HG03108 (cell line): ENCODE results near the gene ACKR3.

Source experiments
- ATAC-seq: cut with Tn5 transposase; IDR thresholded peaks from one replicate; pipeline ENCODE4 v1.9.1; 2021; ENCODE audit warnings: moderate library complexity; ENCODE audit not compliant: unreplicated experiment

Gene ACKR3

GRCh38 chr2:236549165-236549564, 20.5 kb upstream of the ACKR3 start:
- ATAC-seq = no peak

GRCh38 chr2:236550290-236550689, 19.3 kb upstream of the ACKR3 start:
- ATAC-seq = no peak

GRCh38 chr2:236550701-236551465, 18.7 kb upstream of the ACKR3 start:
- ATAC-seq = peak; percentile 39

GRCh38 chr2:236551471-236552211, 18.0 kb upstream of the ACKR3 start:
- no peak for ATAC-seq

- ATAC-seq = no peak
Observed at GRCh38 chr2:236552212-236552542, 17.4 kb upstream of the ACKR3 start.

- ATAC-seq = no peak
Observed at GRCh38 chr2:236552581-236553363, 16.9 kb upstream of the ACKR3 start.

- ATAC-seq = no peak
Observed at GRCh38 chr2:236553522-236553921, 16.1 kb upstream of the ACKR3 start.

GRCh38 chr2:236554629-236555282, 14.9 kb upstream of the ACKR3 start:
- ATAC-seq = no peak

GRCh38 chr2:236555481-236555880, 14.1 kb upstream of the ACKR3 start:
- ATAC-seq = no peak

GRCh38 chr2:236557306-236558030, 12.2 kb upstream of the ACKR3 start:
- no peak for ATAC-seq

GRCh38 chr2:236558036-236558435, 11.6 kb upstream of the ACKR3 start:
- ATAC-seq = no peak

GRCh38 chr2:236558993-236559978, 10.3 kb upstream of the ACKR3 start:
- ATAC-seq = peak; percentile 45

- ATAC-seq = no peak
Observed at GRCh38 chr2:236561874-236562273, 7.8 kb upstream of the ACKR3 start.

- ATAC-seq = no peak
Observed at GRCh38 chr2:236562434-236562833, 7.2 kb upstream of the ACKR3 start.

- ATAC-seq = no peak
Observed at GRCh38 chr2:236563953-236564352, 5.7 kb upstream of the ACKR3 start.

- no peak for ATAC-seq
Observed at GRCh38 chr2:236565212-236565611, 4.4 kb upstream of the ACKR3 start.

- ATAC-seq = no peak
Observed at GRCh38 chr2:236565879-236566402, 3.7 kb upstream of the ACKR3 start.

- no peak for ATAC-seq
Observed at GRCh38 chr2:236566596-236566995, 3.0 kb upstream of the ACKR3 start.
